HG03521 (cell line): Measurements from ENCODE around the gene KIF1A.
"Not testable (repeated sequence)": the region's sequence is repeated elsewhere in the genome, so short reads cannot be mapped to it uniquely, and the experiment has no call there.

Experiments
- ATAC-seq: cut with Tn5 transposase; IDR thresholded peaks from one replicate; pipeline ENCODE4 v1.9.1; 2021; ENCODE audit warnings: mild to moderate bottlenecking, moderate library complexity; ENCODE audit not compliant: unreplicated experiment

KIF1A gene

DNA sequence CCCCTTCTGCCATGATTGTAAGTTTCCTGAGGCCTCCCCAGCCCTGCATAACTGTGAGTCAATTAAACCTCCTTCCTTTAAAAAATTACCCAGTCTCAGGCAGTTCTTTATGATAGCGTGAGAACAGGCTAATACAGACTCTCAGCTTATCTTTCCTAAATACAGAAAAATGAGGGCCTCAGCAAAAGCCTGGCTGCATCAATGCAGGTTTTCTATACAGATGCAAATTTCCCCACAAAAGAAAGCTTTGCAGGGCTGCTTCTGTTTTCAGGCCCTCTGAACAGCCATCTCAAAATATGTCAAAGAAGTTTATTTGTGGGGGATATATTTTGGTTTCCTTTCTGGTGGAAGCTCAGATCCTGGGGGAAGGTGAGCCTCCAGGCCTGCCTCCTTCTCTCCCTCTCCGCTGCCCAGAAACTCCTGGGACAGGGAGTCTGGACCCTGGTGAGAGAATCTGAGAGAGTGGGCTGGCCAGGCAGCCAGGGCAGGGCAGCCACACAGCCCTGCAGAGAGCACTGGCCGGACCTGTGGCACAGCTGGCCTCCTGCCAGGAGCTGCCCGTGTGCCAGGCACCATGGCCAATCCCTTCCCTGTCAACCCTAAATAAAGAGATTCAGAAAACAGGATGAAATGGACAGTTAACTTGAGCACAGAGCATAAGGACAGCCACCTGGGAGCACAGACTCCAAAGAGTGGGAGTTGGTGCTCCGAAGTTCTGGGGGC is 27.0 kb upstream of the KIF1A start:
- no peak for ATAC-seq

DNA sequence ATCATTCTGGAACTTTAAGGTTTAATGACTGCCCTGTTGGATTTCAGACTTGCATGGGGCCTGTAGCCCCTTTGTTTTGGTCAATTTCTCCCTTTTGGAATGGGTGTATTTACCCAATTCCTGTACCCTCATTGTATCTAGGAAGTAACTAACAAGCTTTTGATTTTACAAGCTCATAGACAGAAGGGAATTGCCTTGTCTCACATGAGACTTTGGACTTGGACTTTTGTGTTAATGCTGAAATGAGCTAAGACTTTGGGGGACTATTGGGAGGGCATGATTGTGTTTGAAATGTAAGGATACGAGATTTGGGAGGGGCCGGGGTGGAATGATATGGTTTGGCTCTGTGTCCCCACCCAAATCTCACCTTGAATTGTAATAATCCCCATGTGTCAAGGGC is 26.3 kb upstream of the KIF1A start:
- not testable (repeated sequence) for ATAC-seq

GRCh38 chr2:240840435-240841060 is 20.5 kb upstream of the KIF1A start:
- ATAC-seq: no peak

DNA sequence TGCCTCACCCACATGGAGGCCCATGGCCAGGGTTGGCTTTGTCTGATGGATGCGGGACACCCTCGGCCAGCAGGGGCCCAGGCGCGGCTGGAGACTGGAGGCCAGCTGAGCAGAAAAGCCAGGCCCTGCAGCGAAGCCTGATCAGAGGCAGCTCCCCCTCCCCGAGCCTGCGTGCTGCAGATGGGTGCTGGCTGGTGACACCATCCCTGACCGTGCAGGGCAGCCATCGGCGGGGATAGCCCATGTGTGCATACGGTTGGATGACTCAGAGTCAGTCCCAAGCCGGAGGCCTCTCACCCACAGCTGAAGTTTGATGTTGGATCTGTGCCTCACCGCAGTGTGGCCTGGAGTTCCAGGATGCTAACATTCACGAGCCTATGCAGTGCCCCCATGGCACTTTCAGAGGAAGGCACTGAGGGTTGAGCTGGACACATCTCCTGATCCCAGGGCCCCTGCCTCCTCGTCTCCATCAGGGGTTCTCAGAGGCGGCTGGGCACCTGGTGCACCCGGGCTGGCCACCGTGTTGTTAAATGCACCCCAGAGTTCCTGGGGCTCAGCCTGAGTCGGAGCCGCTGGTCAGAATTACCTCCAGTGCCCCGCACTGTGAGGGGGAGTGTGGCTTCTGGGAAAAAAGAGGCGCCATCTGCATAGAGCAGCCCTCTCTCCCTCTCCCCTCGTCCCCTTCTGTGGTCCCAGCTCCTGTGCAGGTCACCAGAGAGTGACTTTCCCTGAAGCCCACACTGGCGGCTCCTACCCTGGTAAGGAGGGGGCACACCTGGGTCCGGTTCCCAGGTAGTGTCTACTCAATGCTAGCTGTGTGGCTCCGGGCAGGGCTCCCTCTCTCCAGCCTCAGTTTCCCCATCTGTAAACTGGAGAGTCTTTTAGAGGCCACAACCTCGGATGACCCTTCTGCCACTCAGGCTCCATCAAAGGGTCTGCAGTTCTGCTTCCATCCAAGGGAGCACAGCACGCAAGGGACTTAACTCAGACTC is 19.4 kb upstream of the KIF1A start:
- no peak for ATAC-seq

DNA sequence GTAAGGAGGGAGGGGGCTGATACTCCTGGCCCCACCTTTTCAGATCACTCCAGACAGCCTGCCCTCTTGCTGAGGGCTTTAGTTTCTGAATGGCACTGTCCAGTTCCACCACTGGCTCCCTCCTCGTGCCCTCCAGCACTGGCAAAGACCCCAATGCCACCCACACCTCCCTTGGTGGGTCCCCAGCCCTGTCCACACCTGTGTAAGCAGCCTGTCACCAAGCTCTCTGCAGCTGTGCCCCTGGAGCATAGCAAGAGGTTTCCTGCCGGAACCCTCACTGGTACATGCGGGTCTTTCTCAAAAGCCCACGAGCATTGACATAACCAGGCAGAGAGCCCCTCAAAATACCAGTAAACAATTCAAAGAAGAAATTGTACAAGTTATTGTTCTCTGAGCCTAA is 17.6 kb upstream of the KIF1A start:
- no peak for ATAC-seq

DNA sequence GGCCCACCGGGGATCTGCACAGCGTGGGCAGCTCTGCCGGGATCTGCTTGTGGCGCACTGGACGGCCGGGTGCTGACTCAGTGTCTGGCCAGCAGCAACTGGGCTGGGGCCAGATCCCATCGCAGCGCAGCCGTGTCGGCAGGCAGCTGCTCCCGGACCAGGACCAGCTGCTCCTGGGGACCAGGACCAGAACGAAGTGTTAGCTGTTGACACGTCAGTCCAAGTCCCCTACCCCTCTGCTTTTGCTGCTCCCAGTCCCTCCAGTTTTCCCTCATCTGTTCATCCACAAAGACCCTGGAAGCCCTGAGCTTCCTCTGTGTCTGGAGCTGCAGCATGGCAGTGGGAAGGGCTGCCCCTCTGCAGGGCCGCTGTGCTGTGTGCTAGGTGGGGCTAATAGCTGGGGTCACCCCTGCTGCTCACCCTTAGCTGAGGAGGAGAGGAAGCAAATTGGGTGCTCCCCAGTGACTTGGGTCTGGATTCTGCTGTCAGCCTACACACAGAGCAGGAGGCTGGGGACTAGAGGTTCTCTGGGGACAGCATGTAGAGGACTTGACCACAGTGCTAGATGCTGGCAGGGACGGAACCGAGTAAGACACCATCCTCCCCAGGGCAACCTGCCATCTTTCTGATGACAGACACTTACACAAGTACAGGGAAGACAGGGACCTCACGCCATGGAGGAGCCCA is 16.9 kb upstream of the KIF1A start:
- ATAC-seq: no peak

GRCh38 chr2:240835528-240835927 is 15.5 kb upstream of the KIF1A start:
- ATAC-seq: no peak

- ATAC-seq: no peak
These were observed 14.5 kb upstream of the KIF1A start for GRCh38 chr2:240834377-240834975.

GRCh38 chr2:240833724-240834285 is 13.8 kb upstream of the KIF1A start:
- no peak for ATAC-seq

DNA sequence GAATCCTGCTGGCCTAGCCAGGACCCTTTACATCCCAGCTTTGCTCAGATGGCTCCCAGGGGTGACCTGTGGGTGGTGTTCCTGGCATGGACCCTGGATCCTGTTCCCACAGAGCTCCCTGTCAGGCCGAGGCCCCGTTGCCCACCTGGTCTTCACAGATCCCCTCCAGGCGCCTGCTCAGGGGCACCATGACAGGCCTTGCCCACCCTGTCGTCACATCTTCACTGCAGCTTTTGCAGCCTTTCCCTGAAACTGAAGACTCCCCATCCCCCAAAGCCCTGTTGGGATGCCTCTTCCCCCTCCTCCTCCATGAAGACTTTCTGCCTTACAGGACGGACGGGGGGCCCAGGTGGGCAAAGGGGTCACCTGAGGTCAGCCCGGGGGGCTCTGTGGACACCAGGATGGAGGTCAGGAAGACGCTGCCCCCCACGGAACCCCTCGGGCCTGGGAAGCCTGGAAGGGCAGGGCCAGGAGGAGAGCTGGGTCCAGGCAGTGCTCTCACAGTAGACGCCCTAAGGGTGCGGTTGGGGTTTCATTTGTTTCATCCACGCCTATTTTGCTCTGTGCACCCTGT is 13.0 kb upstream of the KIF1A start:
- no peak for ATAC-seq

GRCh38 chr2:240832205-240832727 is 12.2 kb upstream of the KIF1A start:
- ATAC-seq: peak; percentile 82

DNA sequence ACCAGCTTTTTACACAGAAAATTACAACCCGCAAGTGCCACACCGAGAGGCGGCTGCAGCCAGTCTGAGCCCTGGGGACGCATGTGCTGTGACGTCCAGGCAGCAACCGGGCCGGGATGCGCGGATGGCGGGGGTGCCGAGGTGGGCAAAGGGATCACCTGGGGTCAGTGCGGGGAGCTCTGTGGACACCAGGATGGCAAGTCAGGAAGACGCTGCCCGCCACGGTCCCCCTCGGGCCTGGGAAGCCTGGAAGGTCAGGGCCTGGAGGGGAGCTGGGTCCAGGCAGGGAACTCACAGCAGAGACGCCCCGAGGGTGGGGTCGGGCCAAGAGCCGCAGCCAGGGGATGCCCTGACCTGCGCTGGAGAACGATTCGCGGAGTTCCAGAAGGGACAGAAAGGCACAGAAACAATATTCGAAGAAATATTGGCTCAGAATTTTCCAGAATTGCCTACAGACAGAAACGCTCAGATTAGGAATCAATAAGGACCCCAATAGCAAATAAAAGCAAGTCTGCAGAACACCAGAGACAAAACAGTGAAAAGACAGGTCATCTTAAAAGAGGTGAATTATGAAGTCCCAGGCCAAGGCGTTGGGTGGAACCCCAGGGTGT is 11.7 kb upstream of the KIF1A start:
- no peak for ATAC-seq

DNA sequence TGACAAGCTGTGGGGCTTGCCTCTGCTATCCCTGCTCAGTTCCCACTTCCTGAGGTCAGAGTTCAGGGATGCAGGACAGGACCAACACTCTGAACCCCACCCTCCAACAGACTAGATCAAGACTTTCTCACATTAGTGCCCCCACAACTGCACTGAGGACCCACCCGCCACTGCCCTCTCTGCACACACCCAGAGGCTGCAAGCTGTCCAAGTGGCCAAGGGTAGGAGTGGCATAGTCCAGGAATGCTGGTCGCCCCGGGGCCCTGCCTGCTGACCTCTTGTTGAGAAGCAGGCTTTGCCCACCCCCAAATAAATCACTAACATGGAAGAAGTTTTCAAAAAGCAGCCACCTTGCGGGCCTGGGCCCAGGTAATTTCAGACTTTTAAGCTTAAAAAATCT is 5.5 kb upstream of the KIF1A start:
- no peak for ATAC-seq

DNA sequence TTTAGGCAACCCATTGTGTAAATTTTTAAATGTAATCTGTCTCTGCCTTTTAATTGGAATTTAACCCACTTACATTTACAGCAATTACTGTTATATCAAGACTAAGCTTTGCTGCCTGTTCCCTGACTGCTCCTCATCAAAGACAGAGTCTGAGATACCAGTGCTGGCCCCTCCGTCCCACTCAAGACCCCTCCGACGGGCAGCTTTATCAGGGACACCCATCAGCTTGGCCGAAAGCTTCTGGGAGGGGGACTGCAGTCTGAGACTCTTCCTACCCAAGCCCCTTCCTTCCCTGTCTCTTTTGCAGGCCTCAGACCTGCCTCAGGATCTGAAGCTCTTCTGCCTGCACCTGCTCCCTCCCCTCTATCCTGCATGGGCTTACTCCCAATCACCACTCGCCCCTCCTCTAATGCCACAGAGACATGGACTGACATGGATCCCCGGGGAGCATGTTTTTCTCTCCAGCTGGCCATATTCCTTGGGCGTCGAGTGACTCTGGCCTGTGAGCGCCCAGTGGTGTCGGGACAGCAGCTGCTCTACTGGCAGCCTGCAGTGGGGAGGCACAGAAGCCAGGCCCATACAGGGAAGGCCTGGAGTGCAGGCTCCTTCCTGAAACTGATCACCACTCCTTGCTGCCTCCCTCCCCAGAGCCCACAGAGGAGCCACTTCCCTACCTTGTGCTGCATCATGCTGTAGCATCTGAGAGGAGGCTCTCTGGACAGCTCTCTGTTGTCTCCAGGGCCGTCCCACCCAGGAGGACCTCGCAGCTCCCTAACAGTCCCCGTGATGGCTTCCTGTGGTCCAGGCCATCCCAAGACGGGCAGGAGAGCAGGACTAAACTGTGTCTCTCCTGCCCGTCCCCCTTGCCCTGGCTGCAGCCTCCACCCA is 3.7 kb upstream of the KIF1A start:
- no peak for ATAC-seq

- no peak for ATAC-seq
These were observed 2.3 kb upstream of the KIF1A start for GRCh38 chr2:240822280-240822847.

DNA sequence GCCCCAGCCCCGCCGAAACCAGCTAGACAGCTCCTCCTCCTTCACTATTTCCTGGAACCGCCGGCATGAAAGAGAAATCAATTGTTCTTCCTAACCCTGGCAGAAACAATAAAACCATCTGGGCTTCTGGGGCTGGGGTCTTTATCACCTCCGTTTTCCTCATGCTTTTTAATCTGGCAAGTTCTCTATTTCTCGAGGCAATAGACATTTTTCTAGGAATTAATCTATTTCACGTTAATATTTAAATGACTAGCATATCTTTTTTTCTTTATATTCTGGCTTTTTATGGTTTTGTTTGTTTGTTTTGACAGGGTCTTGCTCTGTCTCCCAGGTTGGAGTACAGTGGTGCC is 1.4 kb upstream of the KIF1A start:
- no peak for ATAC-seq

- ATAC-seq: no peak
These were observed 799 bp upstream of the KIF1A start for GRCh38 chr2:240820607-240821428.
